Measurements from ENCODE around the gene SEMA4B. TPM values are rescaled to one million over a fixed set of nuclear protein-coding genes. Genes with fewer than 3 reads are reported as not detected.

Gene SEMA4B
- total RNA-seq, 1 donor from 2014 or later = 18.9 TPM

Other genes with a start within 250 kb of the SEMA4B start
- gene ZNF710, start 200.0 kb upstream of the SEMA4B start, total RNA-seq = 28.3 and 29.3 TPM in 2 replicates
- gene IDH2, start 98.9 kb upstream of the SEMA4B start, total RNA-seq = 111 and 119 TPM in 2 replicates
- 149 and 156 TPM in 2 replicates for gene CIB1, start 32.6 kb downstream of the SEMA4B start, total RNA-seq
- 9.9 and 11.9 TPM in 2 replicates for gene GDPGP1, start 32.9 kb downstream of the SEMA4B start, total RNA-seq
- gene TTLL13, start 48.2 kb downstream of the SEMA4B start, total RNA-seq = 0.44 and 1.4 TPM in 2 replicates
- 43.2 and 44.3 TPM in 2 replicates for gene NGRN, start 64.3 kb downstream of the SEMA4B start, total RNA-seq
- gene ZNF774, start 151.0 kb downstream of the SEMA4B start, total RNA-seq = 1.2 and 2.3 TPM in 2 replicates
- 154 and 160 TPM in 2 replicates for gene IQGAP1, start 186.9 kb downstream of the SEMA4B start, total RNA-seq